K562 (cell line): Measurements from ENCODE around the gene GPR152. TPM values are rescaled to one million over a fixed set of nuclear protein-coding genes. Genes with fewer than 3 reads are reported as not detected.

Experiments
- CEBPG ChIP-seq, 3 experiments: fragments of 200-800 bp in 1 of 3; sonication (Bioruptor generic) in 1 of 3; sonication (generic) in 1 of 3; formaldehyde crosslinking in 1 of 3; IDR thresholded peaks in 2 of 3; conservative IDR thresholded peaks in 1 of 3; 2 replicates each; pipeline versions ENCODE4 v1.6.1 to v1.8.0; 2016 to 2022; ENCODE audit warnings: missing compliant biosample characterization in 2 of 3, missing genetic modification characterization in 2 of 3, mild to moderate bottlenecking in 1 of 3, missing genetic modification reagents in 1 of 3
- FOXK2 ChIP-seq, 2 experiments: fragments of 450-650 bp; IDR thresholded peaks in 1 of 2; conservative IDR thresholded peaks in 1 of 2; 2 replicates each; pipeline ENCODE4 v1.6.1; 2016; ENCODE audit warnings: low read depth in 2 of 2, mild to moderate bottlenecking in 1 of 2
- GATAD2A ChIP-seq: fragments of 450-650 bp; IDR thresholded peaks from 2 replicates; pipeline ENCODE4 v1.6.1; 2017
- MGA ChIP-seq: fragments of 450-650 bp; IDR thresholded peaks from 2 replicates; pipeline ENCODE4 v1.6.1; 2016; ENCODE audit warnings: mild to moderate bottlenecking, moderate library complexity
- NR1H2 ChIP-seq: sonication (generic); formaldehyde crosslinking; IDR thresholded peaks from 2 replicates; pipeline ENCODE4 v1.4.0; 2020; ENCODE audit warnings: mild to moderate bottlenecking, missing genetic modification reagents
- NRF1 ChIP-seq, 2 experiments: fragments of 450-650 bp; IDR thresholded peaks in 1 of 2; conservative IDR thresholded peaks in 1 of 2; 2 replicates each; pipeline ENCODE4 v1.6.1; 2014; ENCODE audit warnings: mild to moderate bottlenecking in 2 of 2
- ZNF584 ChIP-seq: fragments of 200-800 bp; sonication (Bioruptor generic); IDR thresholded peaks from 2 replicates; pipeline ENCODE4 v1.6.1; 2016; ENCODE audit warnings: low read depth, mild to moderate bottlenecking, missing genetic modification characterization, missing compliant biosample characterization
- polyA plus RNA-seq, 8 experiments: library from polyadenylated mRNA; depleted of rRNA in 4 of 8; stranded (reverse) in 5 of 8; unstranded in 3 of 8; fragments of >200 nt; fragmentation: Nextera tagmentation in 2 of 8; fragmentation: Illumina TruSeq in 1 of 8; extraction: Ambion mirVana in 2 of 8; extraction: Trizol in 1 of 8; gene quantifications; 2 replicates each; pipeline versions ENCODE4 v1.2.1 to v1.2.3, GENCODE V29; 2011 to 2014; ENCODE audit warnings: inconsistent platforms in 1 of 8, missing spikeins in 1 of 8
- total RNA-seq, 7 experiments: library from RNA; depleted of rRNA in 6 of 7; stranded (reverse); fragments of >200 nt in 6 of 7; fragmentation: Illumina TruSeq in 2 of 7; extraction: Trizol in 2 of 7; gene quantifications; 2 replicates each; pipeline versions ENCODE4 v1.2.1 to v1.2.3, GENCODE V29; 2011 to 2021; ENCODE audit warnings: low replicate concordance in 1 of 7

The GPR152 gene
- total and polyA plus RNA-seq, 9 of the 15 experiments (the other 6 are each of a cell fraction or from before 2014, with no cell fraction given), result not detected

GRCh38 chr11:67482827-67483798 lies 30.6 kb upstream of the GPR152 start, which contains the start of gene AIP (continued):
- TF ChIP-seq CEBPG (CRISPR knock-in tag; IDR thresholded peaks at IDR 0.05) (peak; percentile 78), CEBPG (tag; conservative IDR thresholded peaks at IDR 0.05 in 1 of 2, IDR thresholded peaks at IDR 0.05 in 1 of 2) (no peak), NRF1 (conservative IDR thresholded peaks at IDR 0.05 in 1 of 2, IDR thresholded peaks at IDR 0.05 in 1 of 2) (peak; percentile 99), ZNF584 (no peak), GATAD2A (peak; percentile 99), FOXK2 (conservative IDR thresholded peaks at IDR 0.05 in 1 of 2, IDR thresholded peaks at IDR 0.05 in 1 of 2; ENCODE audit: low read depth in 2 of 2) (0 out of 4 replicates have a peak, but pooled peaks of 1 of the 2 experiments have one; percentile 22), NR1H2 (CRISPR knock-in tag) (no peak), MGA (peak; percentile 100)
